Measurements from ENCODE around the gene TAF9B. TPM values are rescaled to one million over a fixed set of nuclear protein-coding genes. Genes with fewer than 3 reads are reported as not detected.
"Not testable (repeated sequence)": the region's sequence is repeated elsewhere in the genome, so short reads cannot be mapped to it uniquely, and the experiment has no call there.

Gene TAF9B
- total and polyA plus RNA-seq, 2 donors (not counting 1 experiment from before 2014, with no cell fraction given): 2.2 to 13.7 TPM

- H3K79me2 ChIP-seq (ENCODE audit: control insufficient read depth, insufficient read depth, low read length); H3K9ac ChIP-seq (ENCODE audit: low read length); H3K4me3 Mint-ChIP-seq; H3K4me3 ChIP-seq (ENCODE audit: control extremely low read depth in 1 of 5, extremely low read depth in 1 of 5, insufficient read depth in 1 of 5, low read depth in 2 of 5, low read length in 4 of 5); H3K27me3 Mint-ChIP-seq; H3K4me1 ChIP-seq (ENCODE audit: control insufficient read depth in 2 of 2, insufficient read depth in 2 of 2, low read length in 2 of 2); H3K36me3 ChIP-seq (replicated peaks in 1 of 2; ENCODE audit: control extremely low read depth in 1 of 2, control insufficient read depth in 1 of 2, extremely low read depth in 1 of 2, insufficient read depth in 2 of 2, low read length in 1 of 2); H3K27ac ChIP-seq (ENCODE audit: low read length in 2 of 2); H3K4me2 ChIP-seq (replicated peaks; ENCODE audit: low read depth, low read length, poor library complexity, severe bottlenecking); H3K4me1 Mint-ChIP-seq; DNase-seq; H3K27me3 ChIP-seq (replicated peaks in 1 of 4; ENCODE audit: control extremely low read depth in 1 of 4, control insufficient read depth in 3 of 4, insufficient read depth in 4 of 4, low read length in 3 of 4); intact Hi-C loops (cut with micrococcal nuclease); POLR2A ChIA-PET; H2AFZ ChIP-seq (ENCODE audit: insufficient read depth, low read depth, low read length, poor library complexity, severe bottlenecking); H4K20me1 ChIP-seq (ENCODE audit: control insufficient read depth, insufficient read depth, low read length, poor library complexity, severe bottlenecking); H3K9me3 ChIP-seq (ENCODE audit: control extremely low read depth in 1 of 3, control insufficient read depth in 2 of 3, insufficient read depth in 1 of 3, low read length in 2 of 3); CTCF ChIA-PET; H3K27ac Mint-ChIP-seq; ATAC-seq (ENCODE audit: low read depth); H3K9me3 Mint-ChIP-seq (ENCODE audit: insufficient read depth): not testable (repeated sequence)
- WGBS (ENCODE audit: insufficient coverage): 92% methylated on average over 2 of the region's 10 CpGs
These were observed 18.4 kb upstream of the TAF9B start for GRCh38 chrX:78157846-78158245.

GRCh38 chrX:78157373-78157772, 17.9 kb upstream of the TAF9B start:
- H3K27ac Mint-ChIP-seq; H3K4me3 ChIP-seq (ENCODE audit: control extremely low read depth in 1 of 5, extremely low read depth in 1 of 5, insufficient read depth in 1 of 5, low read depth in 2 of 5, low read length in 4 of 5); CTCF ChIA-PET; H3K4me1 Mint-ChIP-seq; H3K36me3 ChIP-seq (replicated peaks in 1 of 2; ENCODE audit: control extremely low read depth in 1 of 2, control insufficient read depth in 1 of 2, extremely low read depth in 1 of 2, insufficient read depth in 2 of 2, low read length in 1 of 2); H4K20me1 ChIP-seq (ENCODE audit: control insufficient read depth, insufficient read depth, low read length, poor library complexity, severe bottlenecking); H3K9me3 ChIP-seq (ENCODE audit: control extremely low read depth in 1 of 3, control insufficient read depth in 2 of 3, insufficient read depth in 1 of 3, low read length in 2 of 3); H3K9me3 Mint-ChIP-seq (ENCODE audit: insufficient read depth); H3K27me3 Mint-ChIP-seq; H3K27me3 ChIP-seq (replicated peaks in 1 of 4; ENCODE audit: control extremely low read depth in 1 of 4, control insufficient read depth in 3 of 4, insufficient read depth in 4 of 4, low read length in 3 of 4); H3K4me1 ChIP-seq (ENCODE audit: control insufficient read depth in 2 of 2, insufficient read depth in 2 of 2, low read length in 2 of 2); H3K4me3 Mint-ChIP-seq; H3K79me2 ChIP-seq (ENCODE audit: control insufficient read depth, insufficient read depth, low read length); H3K9ac ChIP-seq (ENCODE audit: low read length); H3K27ac ChIP-seq (ENCODE audit: low read length in 2 of 2); ATAC-seq (ENCODE audit: low read depth); H3K4me2 ChIP-seq (replicated peaks; ENCODE audit: low read depth, low read length, poor library complexity, severe bottlenecking); DNase-seq; intact Hi-C loops (cut with micrococcal nuclease); POLR2A ChIA-PET; H2AFZ ChIP-seq (ENCODE audit: insufficient read depth, low read depth, low read length, poor library complexity, severe bottlenecking): not testable (repeated sequence)
- 100% methylated on average over 1 of the region's 2 CpGs for WGBS (ENCODE audit: insufficient coverage)

GRCh38 chrX:78147002-78147540, 7.6 kb upstream of the TAF9B start:
- CTCF ChIA-PET; H3K4me1 Mint-ChIP-seq; H3K27me3 Mint-ChIP-seq; POLR2A ChIA-PET; ATAC-seq (ENCODE audit: low read depth); H3K4me2 ChIP-seq (replicated peaks; ENCODE audit: low read depth, low read length, poor library complexity, severe bottlenecking); H3K4me1 ChIP-seq (ENCODE audit: control insufficient read depth in 2 of 2, insufficient read depth in 2 of 2, low read length in 2 of 2); H3K27ac ChIP-seq (ENCODE audit: low read length in 2 of 2); H3K27me3 ChIP-seq (replicated peaks in 1 of 4; ENCODE audit: control extremely low read depth in 1 of 4, control insufficient read depth in 3 of 4, insufficient read depth in 4 of 4, low read length in 3 of 4); H3K9me3 ChIP-seq (ENCODE audit: control extremely low read depth in 1 of 3, control insufficient read depth in 2 of 3, insufficient read depth in 1 of 3, low read length in 2 of 3); DNase-seq; H3K4me3 Mint-ChIP-seq; H2AFZ ChIP-seq (ENCODE audit: insufficient read depth, low read depth, low read length, poor library complexity, severe bottlenecking); H3K27ac Mint-ChIP-seq; H3K9me3 Mint-ChIP-seq (ENCODE audit: insufficient read depth); H4K20me1 ChIP-seq (ENCODE audit: control insufficient read depth, insufficient read depth, low read length, poor library complexity, severe bottlenecking); H3K79me2 ChIP-seq (ENCODE audit: control insufficient read depth, insufficient read depth, low read length); H3K9ac ChIP-seq (ENCODE audit: low read length); H3K4me3 ChIP-seq (ENCODE audit: control extremely low read depth in 1 of 5, extremely low read depth in 1 of 5, insufficient read depth in 1 of 5, low read depth in 2 of 5, low read length in 4 of 5); intact Hi-C loops (cut with micrococcal nuclease); H3K36me3 ChIP-seq (replicated peaks in 1 of 2; ENCODE audit: control extremely low read depth in 1 of 2, control insufficient read depth in 1 of 2, extremely low read depth in 1 of 2, insufficient read depth in 2 of 2, low read length in 1 of 2): not testable (repeated sequence)
- no CpG with 5 or more reads among the region's 5 CpGs for WGBS (ENCODE audit: insufficient coverage)
